Right lobe of liver (tissue), 6 donors: Measurements from ENCODE around the gene SF3B6. TPM values are rescaled to one million over a fixed set of nuclear protein-coding genes. Genes with fewer than 3 reads are reported as not detected.

Experiments used
- ATAC-seq, 4 donors: fragments of 200-7000 bp; cut with Tn5 transposase; one replicate each; pipeline ENCODE4 v1.9.1; 2020; ENCODE audit warnings: mild to moderate bottlenecking in 4 of 4, moderate library complexity in 4 of 4
- DNase-seq, 3 donors: peaks; one replicate each; pipeline ENCODE4 v3.0.0-alpha.2; 2020
- H3K27ac ChIP-seq, 3 donors: fragments of 200-600 bp; one replicate each; pipeline ENCODE4 v1.8.0; 2022
- H3K27me3 ChIP-seq, 2 donors: fragments of 200-600 bp; one replicate each; pipeline ENCODE4 v1.8.0; 2022
- H3K36me3 ChIP-seq, 4 donors: fragments of 200-600 bp; sonication (generic) in 1 of 4; one replicate each; pipeline versions ENCODE4 v1.5.1 to v1.8.0; 2017 to 2022; ENCODE audit warnings: control low read depth in 1 of 4
- H3K4me1 ChIP-seq, 4 donors: fragments of 200-600 bp; sonication (generic) in 1 of 4; one replicate each; pipeline versions ENCODE4 v1.5.1 to v1.8.0; 2017 to 2022; ENCODE audit warnings: control low read depth in 1 of 4
- H3K4me3 ChIP-seq, 3 donors: fragments of 200-600 bp; one replicate each; pipeline ENCODE4 v1.8.0; 2022
- H3K9me3 ChIP-seq, 4 donors: fragments of 200-600 bp; sonication (generic) in 1 of 4; one replicate each; pipeline versions ENCODE4 v1.5.1 to v1.8.0; 2017 to 2022; ENCODE audit warnings: control low read depth in 1 of 4
- CTCF ChIP-seq, 4 donors: fragments of 200-600 bp in 3 of 4; fragments of 450-650 bp in 1 of 4; IDR thresholded peaks; one replicate each; pipeline versions ENCODE4 v1.5.1 to v1.8.0; 2016 to 2022; ENCODE audit warnings: antibody characterized with exemption in 4 of 4, mild to moderate bottlenecking in 2 of 4
- POLR2A ChIP-seq: fragments of 450-650 bp; IDR thresholded peaks from one replicate; pipeline ENCODE4 v1.6.1; 2017; ENCODE audit warnings: antibody characterized with exemption, mild to moderate bottlenecking
- WGBS: methylation state at CpG from one replicate; pipeline ENCODE4 v1.1.6; 2018; ENCODE audit warnings: low coverage, low lambda C conversion rate; ENCODE audit not compliant: insufficient coverage; ENCODE audit errors: missing lambda C conversion rate; 5-methylcytosine and 5-hydroxymethylcytosine counted together
- intact Hi-C, 2 donors: fragments of 100-400 bp; cut with DNase I; formaldehyde crosslinking; loops; one replicate each; pipeline versions ENCODE4 v1.11.2 to v1.14.1; 2022
- total RNA-seq, 6 experiments: library from RNA; depleted of rRNA in 2 of 6; stranded (reverse); fragments of >200 nt in 2 of 6; fragmentation: NEBNext Ultra II Directional in 3 of 6; extraction: Animal tissue kit (Norgen Biotek cat#: 25700) in 3 of 6; gene quantifications; one replicate each; pipeline versions ENCODE4 v1.1.0 to v1.2.4, GENCODE V29; 2016 to 2023
- donor health status: DM: no; HTN: yes; CAD: no.
- donor health status: DM: no; HTN: no; CAD: no.
- donor health status: DM: no; HTN: no; CAD: no.
- donor health status: DM: no; HTN: yes; CAD: no.
- donor health status: DM: no; HTN: yes; CAD: no.

The SF3B6 gene
- total RNA-seq, 6 experiments from 2014 or later = 32.7 to 70.8 (median 40.3) TPM

- H3K4me3 ChIP-seq = peak overlapping the region; percentile 53 to 74 (median 73)
- 10% methylated on average over 15 of the region's 15 CpGs for WGBS
- H3K27me3 ChIP-seq = no peaks in the 10 kb centered on the region
- no peak for TF ChIP-seq CTCF (IDR thresholded peaks at IDR 0.05)
- TF ChIP-seq POLR2A = no peak
- H3K4me1 ChIP-seq = no peaks in the 10 kb centered on the region
- ATAC-seq (peak in 1 of 4 donors; percentile 3), DNase-seq (no peak)
- H3K36me3 ChIP-seq = no peaks in the 10 kb centered on the region
- intact Hi-C loops = no loop called here
- H3K27ac ChIP-seq = peak overlapping the region; percentile 65 to 72 (median 68)
- H3K9me3 ChIP-seq = no peaks in the 10 kb centered on the region
Measured at GRCh38 chr2:24122366-24123194, 46.5 kb upstream of the SF3B6 start.

GRCh38 chr2:24121469-24121868, 45.3 kb upstream of the SF3B6 start:
- 89% methylated on average over 3 of the region's 4 CpGs for whole genome bisulfite sequencing
- no peak for TF ChIP-seq CTCF (IDR thresholded peaks at IDR 0.05)
- no peak for TF ChIP-seq POLR2A
- intact Hi-C loops = no loop called here
- H3K9me3 ChIP-seq = no peaks in the 10 kb centered on the region
- H3K27me3 ChIP-seq = no peaks in the 10 kb centered on the region
- no peak for DNase-seq
- H3K4me1 ChIP-seq = no peaks in the 10 kb centered on the region
- H3K4me3 ChIP-seq = no peak overlapping the region
- no peak for ATAC-seq
- H3K27ac ChIP-seq = no peak overlapping the region
- no peaks in the 10 kb centered on the region for H3K36me3 ChIP-seq

GRCh38 chr2:24121066-24121465, 44.9 kb upstream of the SF3B6 start:
- Histone ChIP-seq H3K27ac (no peak overlapping the region), H3K27me3 (no peaks in the 10 kb centered on the region), H3K9me3 (no peaks in the 10 kb centered on the region), H3K4me1 (no peaks in the 10 kb centered on the region), H3K36me3 (no peaks in the 10 kb centered on the region), H3K4me3 (no peak overlapping the region)
- DNase-seq (no peak), ATAC-seq (no peak)
- WGBS = 86% methylated on average over 3 of the region's 5 CpGs
- intact Hi-C loops = no loop called here
- TF ChIP-seq POLR2A (no peak), CTCF (IDR thresholded peaks at IDR 0.05) (no peak)

- no peaks in the 10 kb centered on the region for H3K36me3 ChIP-seq
- H3K27ac ChIP-seq = no peak overlapping the region
- 50% methylated on average over 1 of the region's 1 CpG for WGBS
- H3K4me1 ChIP-seq = no peaks in the 10 kb centered on the region
- DNase-seq (no peak), ATAC-seq (no peak)
- intact Hi-C loops = no loop called here
- no peak overlapping the region for H3K4me3 ChIP-seq
- TF ChIP-seq CTCF (IDR thresholded peaks at IDR 0.05) = no peak
- TF ChIP-seq POLR2A = no peak
- H3K9me3 ChIP-seq = no peaks in the 10 kb centered on the region
- no peaks in the 10 kb centered on the region for H3K27me3 ChIP-seq
Measured at GRCh38 chr2:24117902-24118301, 41.8 kb upstream of the SF3B6 start.
